Middle frontal gyrus (tissue), 1 donor: Measurements from ENCODE around the gene PCCA.

Source experiments
- DNase-seq: peaks from one replicate; pipeline ENCODE4 v3.0.0-alpha.2; 2015; ENCODE audit warnings: low spot score; ENCODE audit errors: extremely low spot score

PCCA gene

DNA sequence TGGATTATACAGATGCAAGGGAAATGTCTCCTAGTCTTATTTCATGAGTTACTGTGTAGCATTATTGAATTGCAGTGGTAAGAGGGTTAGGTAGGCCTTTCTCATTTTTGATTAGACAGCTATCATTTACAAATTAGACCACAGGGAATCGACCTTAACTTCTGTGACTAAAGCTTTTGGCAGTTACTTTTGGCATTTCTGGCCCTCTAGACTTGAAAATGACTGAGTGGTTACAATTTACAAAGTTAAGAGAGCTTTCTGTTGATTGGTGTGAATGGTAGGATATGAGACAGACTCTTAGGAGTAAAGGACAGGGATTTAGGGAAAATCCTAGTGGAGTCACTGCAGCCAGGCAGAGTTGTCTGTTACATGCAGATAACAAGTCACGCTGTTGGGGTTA is 413.6 kb downstream of the PCCA start:
- no peak for DNase-seq

DNA sequence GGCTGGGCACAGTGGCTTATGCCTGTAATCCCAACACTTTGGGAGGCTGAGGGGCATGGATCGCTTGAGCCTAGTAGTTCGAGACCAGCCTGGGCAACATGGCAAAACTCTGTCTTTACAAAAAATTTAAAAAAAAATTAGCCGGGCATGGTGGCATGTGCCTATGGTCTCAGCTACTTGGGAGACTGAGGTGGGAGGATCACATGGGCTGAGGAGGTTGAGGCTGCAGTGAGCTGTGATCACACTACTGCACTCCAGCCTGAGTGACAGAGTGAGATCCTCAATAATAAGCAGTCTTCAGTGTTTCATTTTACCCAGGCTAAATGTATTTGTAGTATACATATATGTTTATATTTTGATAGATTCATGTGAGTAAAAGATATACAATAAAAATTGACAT is 414.7 kb downstream of the PCCA start:
- no peak for DNase-seq

DNA sequence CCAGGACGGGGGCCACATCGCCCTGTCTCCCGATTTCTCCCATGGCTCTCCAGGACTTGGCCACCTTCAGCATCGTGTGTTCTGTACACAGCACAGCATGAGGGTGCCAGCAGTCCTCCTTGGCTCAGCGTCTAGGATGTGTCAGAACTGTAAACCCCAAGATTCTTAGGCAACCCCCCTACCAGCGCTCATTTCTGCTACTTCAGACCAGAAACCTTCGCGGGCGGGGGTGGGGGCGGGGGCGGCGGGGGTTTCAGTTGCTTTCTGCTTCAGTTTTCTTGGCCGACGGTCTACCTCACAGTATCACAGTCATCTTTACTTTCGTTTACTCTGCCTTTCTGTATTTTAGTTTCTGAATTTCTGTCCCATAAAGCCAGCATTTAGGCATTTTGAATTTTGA is 417.3 kb downstream of the PCCA start:
- no peak for DNase-seq

DNA sequence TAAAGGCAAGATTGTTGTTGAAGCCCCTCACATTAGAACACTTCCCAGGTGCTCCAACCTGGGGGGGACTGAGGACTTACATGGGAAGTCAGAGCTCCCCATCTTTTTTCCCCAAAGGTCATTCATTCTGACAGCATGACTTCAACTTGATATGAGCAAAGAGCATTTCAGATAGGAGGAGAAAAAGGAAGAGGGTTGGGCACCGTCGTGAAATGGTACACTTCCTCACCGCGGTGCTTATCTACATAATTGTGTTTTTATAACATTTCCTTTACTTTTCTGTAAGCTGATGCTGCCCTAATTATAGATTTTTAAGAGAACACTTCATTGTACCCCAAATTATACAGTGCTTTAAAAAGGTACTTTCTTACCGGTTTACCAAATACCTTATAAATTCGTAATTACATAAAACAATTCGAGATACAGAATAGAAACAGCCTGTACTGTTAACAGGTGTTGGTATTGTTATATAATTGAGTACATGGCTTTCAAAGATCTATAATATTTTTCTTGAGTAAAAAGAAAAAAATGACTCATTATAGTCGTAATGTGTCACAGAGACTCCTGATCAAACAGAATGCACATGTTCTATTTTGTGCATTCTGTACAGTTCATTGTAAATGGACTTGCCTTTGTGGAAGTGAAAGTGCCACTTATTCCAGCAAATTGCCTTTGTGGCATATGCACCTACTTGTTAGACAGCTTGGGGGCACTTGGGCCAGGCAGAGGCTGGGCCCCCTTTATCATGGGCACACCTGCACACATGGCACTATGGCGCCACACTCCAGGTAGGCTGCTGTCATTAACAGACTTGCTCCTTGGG is 417.9 kb downstream of the PCCA start:
- no peak for DNase-seq

DNA sequence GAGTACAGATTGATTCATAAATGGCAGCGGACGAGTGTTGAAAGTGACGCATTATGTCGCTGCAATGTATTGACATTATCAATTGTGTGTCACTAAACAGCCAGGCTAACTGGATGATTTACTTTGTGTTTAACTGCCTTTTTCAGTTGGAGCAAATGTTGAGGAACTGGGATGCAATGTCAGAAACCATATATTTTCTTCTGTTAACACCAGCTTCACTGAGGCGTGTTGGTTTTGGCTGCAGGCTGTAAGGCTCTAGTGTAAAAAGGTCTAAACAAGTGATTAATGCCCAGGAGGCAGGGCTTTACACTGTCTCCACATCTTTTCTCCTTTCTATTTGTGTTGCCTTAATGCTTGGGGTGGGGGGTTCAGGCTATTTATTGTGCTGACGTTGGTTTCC is 419.6 kb downstream of the PCCA start:
- DNase-seq = no peak

DNA sequence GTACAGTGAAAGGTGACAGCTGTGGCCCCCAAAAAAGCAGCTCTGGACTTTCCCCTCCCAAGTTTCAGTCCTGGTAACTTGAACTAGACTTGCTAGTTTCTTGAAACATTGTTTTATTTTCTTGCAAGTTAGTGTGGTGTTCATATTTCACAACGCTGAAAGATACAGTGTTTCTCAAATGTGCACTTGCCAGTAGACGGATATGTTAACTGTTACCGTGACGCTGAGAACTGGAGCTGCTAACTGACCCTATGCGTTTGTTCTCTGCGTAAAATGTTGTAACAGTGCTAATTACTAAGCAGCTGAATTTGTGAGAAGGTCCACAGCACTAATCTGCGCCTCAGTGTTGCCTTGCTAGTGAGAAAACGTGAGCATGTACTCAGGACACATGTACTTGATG is 420.1 kb downstream of the PCCA start:
- no peak for DNase-seq

DNA sequence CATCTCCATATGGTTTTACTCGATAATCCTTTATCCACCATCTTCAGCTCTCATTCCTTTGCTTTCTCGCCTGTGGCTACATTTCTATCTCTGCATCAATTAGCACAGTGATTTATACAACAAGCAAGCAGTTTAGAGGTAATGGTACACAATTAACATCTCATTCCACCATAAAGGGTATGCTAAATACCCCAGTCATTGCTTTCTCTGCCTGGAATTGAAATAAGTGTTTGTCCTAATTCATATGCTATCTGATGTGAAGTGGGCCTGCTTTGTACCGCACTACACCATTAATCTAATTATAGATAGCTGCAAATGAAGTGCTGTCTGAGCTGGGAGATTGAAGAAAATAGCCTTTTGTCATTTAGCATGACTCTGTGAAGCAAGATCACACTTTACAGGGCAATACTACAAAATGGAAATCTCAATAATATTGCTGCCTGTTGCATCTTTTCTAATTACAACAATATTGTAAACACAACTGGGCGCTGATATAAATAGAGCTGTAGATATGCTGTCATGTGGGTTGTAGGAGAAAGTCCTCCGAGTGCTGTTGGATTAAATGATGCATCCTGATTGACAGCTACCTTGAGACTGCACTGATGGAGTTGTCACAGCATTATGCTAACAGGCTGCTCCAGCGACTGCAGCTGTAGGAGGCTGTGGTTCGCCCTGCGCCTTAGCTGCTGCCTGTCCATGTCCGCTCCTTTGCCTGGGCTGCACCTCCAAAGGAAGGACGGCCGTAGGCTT is 421.5 kb downstream of the PCCA start:
- DNase-seq = no peak

DNA sequence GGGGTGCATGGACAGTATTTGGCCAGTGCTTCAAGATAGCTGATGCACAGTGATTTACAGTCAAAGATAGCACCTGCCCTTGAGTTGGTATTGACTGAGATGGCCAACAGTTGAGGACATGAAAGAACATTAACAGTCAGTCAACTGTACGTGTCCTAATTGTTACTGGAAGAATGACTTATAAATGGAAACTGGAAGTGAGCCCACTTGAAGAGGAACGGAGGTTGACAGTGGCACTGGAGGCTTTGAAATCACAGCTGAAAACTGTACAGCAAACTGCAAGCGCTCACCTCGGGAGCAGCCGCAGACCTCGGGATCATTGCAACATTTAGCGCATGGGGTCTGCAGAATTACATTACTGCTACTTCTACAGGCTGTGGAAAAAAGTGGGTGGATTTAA is 422.6 kb downstream of the PCCA start:
- no peak for DNase-seq

DNA sequence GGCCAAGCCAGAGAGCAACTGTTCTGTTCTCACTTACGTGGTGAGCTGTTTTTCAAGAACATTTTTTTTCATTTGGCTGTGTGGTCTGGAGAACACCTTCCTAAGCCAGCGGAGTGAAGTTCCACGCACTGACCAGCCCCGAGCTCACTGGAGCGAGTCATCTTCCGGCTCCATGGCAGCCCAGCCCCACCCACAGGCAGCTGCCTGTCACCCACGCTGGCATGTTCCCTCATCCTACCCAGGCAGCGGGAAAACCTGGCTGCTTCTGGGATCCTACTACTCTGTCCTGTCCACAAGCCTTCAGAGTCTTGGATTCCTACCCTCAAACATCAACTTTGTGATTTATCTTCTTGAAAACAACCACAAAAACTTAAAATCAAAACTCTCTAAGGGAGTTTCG is 423.5 kb downstream of the PCCA start:
- no peak for DNase-seq

DNA sequence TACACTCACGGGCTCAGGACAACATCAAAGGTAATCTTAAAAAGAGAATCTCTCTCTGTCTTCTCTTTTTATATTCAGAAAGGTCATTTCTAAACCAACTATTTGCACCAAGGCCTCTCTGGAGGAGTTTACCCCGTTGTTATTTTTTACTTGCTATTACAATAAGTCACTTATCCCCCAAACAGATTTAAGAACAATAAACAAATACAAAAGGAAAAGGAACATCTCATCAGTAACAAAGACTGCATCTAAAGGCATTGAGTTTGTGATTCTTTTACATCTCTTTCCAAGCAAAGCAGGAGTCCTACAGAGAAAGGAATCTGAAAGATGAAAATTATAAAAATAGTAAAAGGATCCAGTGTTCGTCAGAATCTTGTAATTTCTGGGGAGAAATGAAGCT is 424.3 kb downstream of the PCCA start:
- DNase-seq = peak; percentile 26

DNA sequence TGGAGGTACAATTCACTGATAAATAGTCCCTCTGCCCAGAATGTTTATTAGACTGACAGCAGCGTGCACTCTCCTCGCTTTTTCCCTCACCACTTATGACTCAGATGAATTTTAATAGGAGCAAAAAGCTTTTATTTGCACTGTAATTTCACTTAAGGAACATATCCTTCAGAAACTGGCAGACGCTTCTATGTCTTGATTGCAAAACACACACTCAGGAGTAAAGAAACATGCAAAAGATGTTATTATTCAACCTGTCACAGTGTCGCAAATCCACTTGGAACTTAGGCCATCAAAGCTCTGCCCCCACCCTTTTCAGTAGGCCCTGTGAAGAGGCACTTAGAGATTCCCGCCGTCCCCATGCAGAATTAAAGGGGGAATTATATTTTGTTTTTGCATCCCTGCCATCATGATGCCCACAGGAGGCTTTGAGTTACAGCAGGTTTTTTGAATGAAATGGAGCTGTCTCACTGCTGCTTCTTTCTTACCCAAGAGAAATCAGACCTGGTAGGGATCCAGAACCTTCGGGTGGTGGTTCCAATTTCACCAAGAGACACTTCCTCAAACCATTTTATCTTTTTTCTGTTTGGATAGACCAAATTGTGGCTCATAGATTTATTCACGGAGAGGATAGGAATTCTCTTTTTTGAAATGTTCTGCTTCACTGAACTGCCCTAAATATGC is 425.2 kb downstream of the PCCA start:
- no peak for DNase-seq

DNA sequence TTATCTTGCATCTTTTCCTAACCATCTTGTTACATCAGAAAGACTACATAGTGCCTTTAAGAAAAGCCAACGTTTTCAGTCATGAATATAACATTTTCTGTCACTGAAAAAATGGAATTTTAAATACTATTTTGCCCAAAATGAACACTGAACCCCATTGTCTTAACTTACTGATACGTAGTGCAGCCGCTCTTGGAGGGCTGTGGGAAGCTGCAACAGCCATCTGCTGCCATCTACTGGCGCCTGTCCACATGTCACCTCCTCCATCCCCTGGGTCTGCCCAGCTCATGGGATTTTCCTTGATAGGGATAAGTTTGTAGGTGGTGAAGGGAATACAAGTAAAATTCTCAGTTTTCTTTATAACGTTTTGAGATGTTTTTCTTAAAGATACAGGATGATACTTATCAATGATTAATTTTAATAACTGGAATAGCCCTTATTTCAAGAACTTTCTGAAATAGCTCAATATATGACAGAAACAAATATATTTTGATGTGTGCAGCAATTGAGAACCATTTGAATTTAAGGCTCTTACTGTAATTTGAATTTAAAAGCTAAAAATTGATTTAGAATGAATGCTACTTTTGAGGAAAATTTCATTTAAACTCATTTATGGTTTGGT is 426.0 kb downstream of the PCCA start:
- peak; percentile 75 for DNase-seq

DNA sequence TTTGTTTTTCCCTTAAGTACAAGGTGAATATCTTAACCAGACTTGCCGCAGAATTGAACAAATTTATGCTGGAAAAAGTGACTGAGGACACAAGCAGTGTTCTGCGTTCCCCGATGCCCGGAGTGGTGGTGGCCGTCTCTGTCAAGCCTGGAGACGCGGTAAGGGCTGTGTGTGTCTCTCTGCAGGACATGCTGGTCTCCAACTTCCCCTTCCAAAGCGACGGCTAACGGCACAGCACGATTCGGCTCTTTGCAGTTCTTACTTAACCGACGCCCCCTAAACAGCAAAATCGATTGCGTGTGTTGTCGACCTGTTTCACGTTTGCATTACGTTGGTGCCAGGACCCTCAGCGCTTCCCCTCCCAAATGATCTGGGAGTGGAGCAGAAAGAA is 426.5 kb downstream of the PCCA start:
- DNase-seq = no peak

DNA sequence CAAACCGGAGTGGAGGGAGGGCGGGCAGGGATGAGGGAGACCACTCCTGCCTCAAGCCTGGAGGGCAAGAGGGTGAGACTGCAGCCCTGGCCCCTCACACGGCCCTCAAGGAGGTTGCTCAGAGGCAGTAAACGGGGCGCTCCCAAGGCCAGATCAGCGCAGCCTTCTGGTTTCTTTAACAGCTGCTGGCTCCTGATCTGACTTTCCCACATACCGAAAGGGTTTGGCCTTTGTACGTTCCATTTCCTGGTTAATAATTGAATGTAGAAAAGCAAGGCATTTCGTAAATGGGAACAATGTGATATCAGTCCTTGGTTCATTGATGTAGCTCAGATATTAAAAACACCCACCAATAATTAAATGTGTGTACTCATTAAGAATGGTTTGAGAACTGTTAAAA is 428.2 kb downstream of the PCCA start:
- no peak for DNase-seq

DNA sequence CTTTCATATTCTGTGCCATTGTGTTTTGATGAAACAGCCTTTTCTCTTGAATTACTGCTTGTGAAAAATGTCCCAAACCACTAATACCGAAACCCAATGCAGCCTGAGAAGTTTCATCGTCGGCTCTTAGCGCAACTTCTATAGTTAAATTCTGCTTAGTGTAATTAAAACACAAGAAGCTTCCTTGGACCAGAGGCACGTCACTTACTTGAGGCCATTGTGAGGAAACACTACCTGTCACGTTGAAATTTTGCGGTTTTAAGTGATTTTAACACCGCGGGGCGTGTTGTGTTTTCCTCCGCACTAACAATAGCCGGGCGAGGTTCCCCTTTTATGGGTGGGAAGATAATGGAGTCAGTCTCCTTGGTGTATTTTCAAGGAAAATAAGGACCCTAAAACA is 428.8 kb downstream of the PCCA start:
- DNase-seq = no peak

DNA sequence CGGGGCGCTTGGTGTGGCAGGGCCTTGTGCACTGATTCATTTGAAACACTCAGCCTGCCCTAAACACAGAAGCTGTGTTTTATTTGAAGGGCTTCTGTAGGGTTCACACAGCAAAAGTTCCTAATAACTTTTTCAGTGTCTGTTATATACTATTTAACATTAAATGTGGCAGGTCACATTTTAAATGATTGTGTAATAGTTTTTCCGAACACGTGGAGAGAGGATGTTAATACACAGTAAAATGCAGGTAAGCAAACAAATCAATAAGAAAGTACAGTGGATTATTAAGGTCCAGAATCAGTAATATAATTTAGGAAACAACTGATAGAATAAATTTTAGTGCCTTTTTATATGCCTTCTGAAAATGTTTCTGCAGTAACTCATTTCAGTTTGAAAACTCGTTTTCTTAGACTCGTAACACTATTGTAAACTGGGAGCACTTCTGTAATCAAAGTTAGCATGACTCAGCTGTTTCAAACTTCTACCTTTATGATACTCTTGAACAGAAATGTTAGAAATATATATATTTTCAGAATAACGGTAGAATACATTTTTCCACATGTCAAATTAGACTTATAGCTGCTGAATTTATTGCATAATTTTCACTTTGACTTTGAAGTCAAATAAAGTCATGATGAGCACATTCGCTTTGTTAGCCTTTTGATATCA is 429.6 kb downstream of the PCCA start:
- DNase-seq = no peak

DNA sequence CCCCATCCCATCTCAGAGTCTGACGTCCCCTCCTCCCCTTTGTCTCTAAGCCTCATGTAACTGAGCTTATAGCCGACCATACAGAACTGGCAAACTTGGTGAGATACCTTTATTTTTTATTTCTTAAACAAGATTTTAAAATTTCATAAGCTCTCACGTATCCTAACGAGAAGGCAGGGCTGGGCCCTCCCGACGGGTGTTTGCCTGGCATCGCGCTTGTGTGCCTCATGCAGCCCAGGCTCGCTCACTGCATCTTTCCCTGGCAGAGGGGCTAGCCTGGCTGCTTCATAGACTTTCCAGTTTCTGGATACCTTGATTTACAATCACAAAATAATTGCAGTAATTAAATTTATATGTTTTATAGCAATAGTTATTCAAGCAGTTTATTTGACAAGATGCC is 430.7 kb downstream of the PCCA start:
- DNase-seq = no peak

DNA sequence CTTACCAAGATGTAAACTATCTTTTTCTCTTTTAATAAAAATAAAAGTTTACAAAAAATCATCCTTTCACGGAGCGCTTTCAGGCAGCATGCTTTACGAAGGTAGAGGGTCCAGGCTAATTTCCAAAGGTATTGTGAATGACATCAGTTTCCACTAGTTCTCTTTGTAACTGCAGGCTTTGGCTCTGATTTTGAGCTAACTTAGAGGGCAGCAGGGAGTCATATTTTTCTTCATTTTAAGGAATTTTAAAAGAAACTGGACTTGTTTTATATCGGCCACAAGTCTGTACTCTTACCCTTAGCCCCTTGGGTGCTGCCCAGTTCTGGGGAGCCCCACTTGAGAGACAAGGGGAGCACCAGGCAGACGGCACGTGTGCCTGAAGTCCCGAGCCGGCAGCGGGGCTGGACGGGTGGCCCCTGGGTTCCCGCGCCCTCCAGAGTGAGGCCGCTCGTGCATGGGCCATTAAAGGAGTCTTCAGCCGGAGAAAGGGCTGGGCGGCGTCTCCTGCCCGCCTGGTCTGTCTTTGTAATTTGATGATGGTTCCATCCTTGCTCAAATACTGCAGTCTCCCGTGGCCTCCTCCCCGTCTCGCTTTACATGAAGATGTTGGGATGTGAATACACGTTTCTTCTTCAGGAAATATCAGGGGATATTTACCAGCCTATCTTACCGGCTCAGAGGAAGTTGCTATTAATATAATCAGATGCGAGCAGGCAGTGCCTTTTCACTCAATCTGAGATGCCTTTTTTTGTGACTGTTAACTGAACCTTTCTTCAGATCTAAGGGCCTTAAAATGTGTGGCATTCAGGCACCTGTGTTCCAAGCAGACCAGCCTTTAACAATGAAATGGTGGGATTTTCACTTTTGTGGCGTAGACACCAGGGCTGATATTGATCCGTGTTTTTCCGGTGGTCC is 432.3 kb downstream of the PCCA start:
- no peak for DNase-seq

DNA sequence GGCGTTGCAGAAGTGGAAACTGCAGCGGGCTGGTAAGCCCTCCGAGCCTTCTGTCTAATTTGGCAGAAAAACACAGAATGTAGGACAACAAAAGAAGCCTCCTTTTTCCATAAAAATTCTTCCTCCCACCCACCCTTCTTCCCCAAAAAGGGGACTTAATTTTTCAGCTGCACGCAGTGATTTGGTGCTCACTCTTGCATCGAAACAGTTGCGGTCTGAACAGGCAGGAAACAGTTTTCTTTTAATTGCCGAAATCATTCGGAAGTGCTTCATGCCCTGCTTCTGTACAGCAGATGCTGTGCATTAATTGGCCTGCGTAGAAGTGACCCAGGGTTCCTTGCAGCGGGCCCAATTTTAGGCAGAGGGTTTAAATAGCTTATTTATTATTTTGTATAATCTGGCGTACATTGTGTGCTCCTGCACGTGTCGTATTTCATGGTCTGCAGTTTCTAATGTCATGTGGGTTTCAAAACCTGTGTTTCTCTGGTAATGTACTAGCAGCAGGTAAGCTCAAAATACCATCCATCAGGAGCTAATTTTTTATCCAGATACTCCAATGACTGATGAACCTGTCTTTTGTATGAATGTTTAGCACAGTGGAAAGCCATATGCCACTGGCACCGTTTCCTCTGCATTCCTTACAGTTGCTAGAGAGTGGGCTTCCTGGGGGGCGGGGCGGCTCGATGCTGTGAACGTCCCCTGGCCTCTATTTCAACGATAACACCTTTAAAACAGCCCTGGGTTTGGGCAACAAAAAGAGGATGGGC is 433.1 kb downstream of the PCCA start:
- DNase-seq = no peak
